ENCODE results near the gene KHDC3L.

KHDC3L gene

DNA sequence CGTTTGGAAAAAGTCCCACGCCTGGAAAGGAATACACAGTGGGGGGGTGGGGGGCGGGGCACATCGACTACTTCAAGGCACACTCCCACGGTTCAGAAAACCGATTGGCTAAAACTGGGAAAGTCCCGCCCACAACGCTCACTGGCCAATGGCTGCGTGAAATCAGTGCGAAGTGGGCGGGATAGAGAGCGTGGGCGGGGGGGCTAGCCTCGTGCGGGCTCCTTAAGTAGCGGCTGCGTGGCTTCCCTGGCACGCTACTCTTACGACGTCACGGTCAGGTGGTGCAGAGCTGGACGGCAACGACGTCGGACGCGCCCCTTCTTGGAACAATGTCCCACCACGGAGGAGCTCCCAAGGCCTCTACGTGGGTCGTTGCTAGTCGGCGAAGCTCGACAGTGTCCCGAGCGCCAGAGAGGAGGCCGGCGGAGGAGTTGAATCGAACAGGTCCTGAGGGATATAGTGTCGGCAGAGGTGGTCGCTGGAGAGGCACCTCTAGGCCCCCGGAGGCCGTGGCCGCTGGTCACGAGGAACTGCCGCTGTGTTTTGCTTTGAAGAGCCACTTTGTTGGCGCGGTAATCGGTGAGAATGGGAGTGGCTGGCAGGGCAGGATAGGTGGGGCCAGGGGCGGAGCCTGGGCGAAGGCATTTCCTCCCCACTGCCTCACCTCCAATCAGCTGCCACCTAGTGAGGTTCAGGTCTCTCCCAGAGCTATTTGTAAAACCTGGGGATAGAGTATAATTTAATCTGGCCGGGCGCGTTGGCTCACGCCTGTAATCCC, 32.3 kb downstream of the KHDC3L start, which contains the start of gene DDX43:
Gene DDX43 (plus strand): TSS at position 252 of the 778 bp plus-strand sequence. CDS start 78 bp downstream, at position 330.
- TF ChIP-seq, protein P1, sequence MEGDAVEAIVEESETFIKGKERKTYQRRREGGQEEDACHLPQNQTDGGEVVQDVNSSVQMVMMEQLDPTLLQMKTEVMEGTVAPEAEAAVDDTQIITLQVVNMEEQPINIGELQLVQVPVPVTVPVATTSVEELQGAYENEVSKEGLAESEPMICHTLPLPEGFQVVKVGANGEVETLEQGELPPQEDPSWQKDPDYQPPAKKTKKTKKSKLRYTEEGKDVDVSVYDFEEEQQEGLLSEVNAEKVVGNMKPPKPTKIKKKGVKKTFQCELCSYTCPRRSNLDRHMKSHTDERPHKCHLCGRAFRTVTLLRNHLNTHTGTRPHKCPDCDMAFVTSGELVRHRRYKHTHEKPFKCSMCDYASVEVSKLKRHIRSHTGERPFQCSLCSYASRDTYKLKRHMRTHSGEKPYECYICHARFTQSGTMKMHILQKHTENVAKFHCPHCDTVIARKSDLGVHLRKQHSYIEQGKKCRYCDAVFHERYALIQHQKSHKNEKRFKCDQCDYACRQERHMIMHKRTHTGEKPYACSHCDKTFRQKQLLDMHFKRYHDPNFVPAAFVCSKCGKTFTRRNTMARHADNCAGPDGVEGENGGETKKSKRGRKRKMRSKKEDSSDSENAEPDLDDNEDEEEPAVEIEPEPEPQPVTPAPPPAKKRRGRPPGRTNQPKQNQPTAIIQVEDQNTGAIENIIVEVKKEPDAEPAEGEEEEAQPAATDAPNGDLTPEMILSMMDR (IDR thresholded peaks at IDR 0.05; ENCODE audit: low read depth, low read length, missing control alignments) = no peak
- DNase-seq = no peak
- H3K27ac ChIP-seq = no peak within 1 kb of the TSS
- H3K36me3 ChIP-seq (replicated peaks) = no peaks in the 10 kb centered on the region
- H3K4me3 ChIP-seq (ENCODE audit: low read depth, low read length) = peak within 1 kb of the TSS; percentile 42
- no peaks in the 10 kb centered on the region for H3K27me3 ChIP-seq (replicated peaks)
- in situ Hi-C loops (cut with HindIII; ENCODE audit: low pct_ligation_motif_present, low sequenced_read_pairs) = no loop called here

GRCh38 chr6:73395875-73396274, 33.4 kb downstream of the KHDC3L start:
- TF ChIP-seq, protein P1 (IDR thresholded peaks at IDR 0.05; ENCODE audit: low read depth, low read length, missing control alignments) = no peak
- no peaks in the 10 kb centered on the region for H3K27me3 ChIP-seq (replicated peaks)
- in situ Hi-C loops (cut with HindIII; ENCODE audit: low pct_ligation_motif_present, low sequenced_read_pairs) = no loop called here
- H3K36me3 ChIP-seq (replicated peaks) = no peaks in the 10 kb centered on the region
- no peak overlapping the region for H3K27ac ChIP-seq
- no peak for DNase-seq
- no peak overlapping the region for H3K4me3 ChIP-seq (ENCODE audit: low read depth, low read length)

DNA sequence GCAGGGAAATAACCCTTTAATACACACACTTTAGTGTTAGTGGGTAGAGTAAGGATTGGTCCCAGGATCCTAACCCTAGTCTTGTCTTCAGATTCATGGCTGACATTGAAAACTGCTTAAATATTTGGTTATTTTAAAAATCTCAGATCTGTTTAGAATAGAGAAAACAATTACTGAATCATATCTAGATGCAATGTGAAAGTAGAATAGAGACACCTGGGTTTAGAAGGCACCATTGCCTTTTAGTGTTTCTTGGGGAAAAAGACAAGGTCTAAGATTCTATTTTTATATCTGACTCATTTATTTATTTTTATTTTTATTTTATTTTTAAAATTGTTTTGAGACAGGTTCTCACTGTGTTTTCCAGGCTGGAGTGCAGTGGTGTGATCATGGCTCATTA, 38.2 kb downstream of the KHDC3L start:
- TF ChIP-seq, protein P1 (IDR thresholded peaks at IDR 0.05; ENCODE audit: low read depth, low read length, missing control alignments) = no peak
- Histone ChIP-seq H3K4me3 (ENCODE audit: low read depth, low read length) (no peak overlapping the region), H3K27ac (no peak overlapping the region), H3K27me3 (replicated peaks) (no peaks in the 10 kb centered on the region), H3K36me3 (replicated peaks) (no peaks in the 10 kb centered on the region)
- in situ Hi-C loops (cut with HindIII; ENCODE audit: low pct_ligation_motif_present, low sequenced_read_pairs) = no loop called here
- DNase-seq = no peak

- Histone ChIP-seq H3K27me3 (replicated peaks) (no peaks in the 10 kb centered on the region), H3K27ac (no peak overlapping the region), H3K36me3 (replicated peaks) (no peaks in the 10 kb centered on the region), H3K4me3 (ENCODE audit: low read depth, low read length) (no peak overlapping the region)
- TF ChIP-seq, protein P1 (IDR thresholded peaks at IDR 0.05; ENCODE audit: low read depth, low read length, missing control alignments) = no peak
- no peak for DNase-seq
- in situ Hi-C loops (cut with HindIII; ENCODE audit: low pct_ligation_motif_present, low sequenced_read_pairs) = no loop called here
Observed at GRCh38 chr6:73409395-73409794, 46.9 kb downstream of the KHDC3L start.

GRCh38 chr6:73413102-73413501, 50.6 kb downstream of the KHDC3L start:
- TF ChIP-seq, protein P1 (IDR thresholded peaks at IDR 0.05; ENCODE audit: low read depth, low read length, missing control alignments) = no peak
- no peak for DNase-seq
- in situ Hi-C loops (cut with HindIII; ENCODE audit: low pct_ligation_motif_present, low sequenced_read_pairs) = no loop called here
- H3K36me3 ChIP-seq (replicated peaks) = no peaks in the 10 kb centered on the region
- H3K27me3 ChIP-seq (replicated peaks) = no peaks in the 10 kb centered on the region
- no peak overlapping the region for H3K27ac ChIP-seq
- no peak overlapping the region for H3K4me3 ChIP-seq (ENCODE audit: low read depth, low read length)
